ENCODE results near the gene CBX8. TPM values are rescaled to one million over a fixed set of nuclear protein-coding genes. Genes with fewer than 3 reads are reported as not detected.

Gene CBX8
- total and polyA plus RNA-seq, 2 of the 8 experiments (the other 6 are each of a cell fraction or from before 2014, with no cell fraction given), result 0.09 to 2.1 TPM

DNA sequence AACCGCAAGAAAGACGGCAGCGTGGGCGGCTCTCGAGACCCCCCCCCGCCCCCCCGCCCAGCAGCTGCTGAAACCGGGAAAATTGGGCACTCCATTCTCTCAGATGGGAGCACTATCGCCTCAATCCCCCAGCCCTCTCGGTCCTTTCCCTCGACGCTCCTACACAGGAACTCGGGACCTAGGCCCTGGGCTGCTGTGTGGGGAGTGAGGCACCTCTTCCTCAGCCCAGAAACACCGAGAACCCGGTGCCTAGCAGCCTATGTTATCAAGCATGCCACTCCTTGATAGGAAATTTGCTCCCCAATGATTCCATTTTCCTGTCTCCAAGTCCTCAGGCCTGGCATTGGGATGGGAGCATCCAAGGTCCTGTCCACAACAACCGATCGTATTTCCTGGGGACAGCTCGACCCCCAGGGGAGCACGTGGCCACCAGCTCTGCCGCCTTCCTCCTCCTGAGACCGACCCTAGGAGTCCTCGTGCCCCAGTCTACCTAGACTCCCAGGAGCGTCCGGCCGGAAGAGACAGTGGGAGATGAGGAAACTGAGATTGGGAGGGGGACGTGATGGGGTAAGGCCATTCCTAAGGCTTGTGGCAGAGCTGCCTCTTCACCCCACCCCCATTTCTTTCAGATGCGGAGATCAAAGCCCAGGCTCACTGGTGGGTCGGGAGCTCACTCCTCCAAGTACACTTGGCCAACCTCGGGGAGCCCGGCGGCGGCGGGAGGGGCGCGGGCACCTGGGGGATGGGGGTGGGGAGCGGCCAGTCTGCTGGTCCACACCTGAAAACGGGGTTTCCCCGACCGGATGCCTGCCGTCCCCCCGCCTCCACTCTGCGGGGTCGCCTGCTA is 17.5 kb upstream of the CBX8 start (continued):
- TF ChIP-seq RBBP5 (IDR thresholded peaks at IDR 0.05; ENCODE audit: borderline replicate concordance, low read depth, low read length) (no peak), EGR1 (IDR thresholded peaks at IDR 0.05; ENCODE audit: borderline replicate concordance, low read depth, low read length) (no peak), JUN (IDR thresholded peaks at IDR 0.05; ENCODE audit: low read depth, low read length) (no peak), SP1 (IDR thresholded peaks at IDR 0.05; ENCODE audit: low read depth, low read length) (no peak), GABPA (IDR thresholded peaks at IDR 0.05; ENCODE audit: borderline replicate concordance, insufficient read depth, low read length) (no peak)
- TF ChIP-seq, protein P1, sequence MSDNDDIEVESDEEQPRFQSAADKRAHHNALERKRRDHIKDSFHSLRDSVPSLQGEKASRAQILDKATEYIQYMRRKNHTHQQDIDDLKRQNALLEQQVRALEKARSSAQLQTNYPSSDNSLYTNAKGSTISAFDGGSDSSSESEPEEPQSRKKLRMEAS (IDR thresholded peaks at IDR 0.05), result peak; percentile 86
- TF ChIP-seq, protein P2, sequence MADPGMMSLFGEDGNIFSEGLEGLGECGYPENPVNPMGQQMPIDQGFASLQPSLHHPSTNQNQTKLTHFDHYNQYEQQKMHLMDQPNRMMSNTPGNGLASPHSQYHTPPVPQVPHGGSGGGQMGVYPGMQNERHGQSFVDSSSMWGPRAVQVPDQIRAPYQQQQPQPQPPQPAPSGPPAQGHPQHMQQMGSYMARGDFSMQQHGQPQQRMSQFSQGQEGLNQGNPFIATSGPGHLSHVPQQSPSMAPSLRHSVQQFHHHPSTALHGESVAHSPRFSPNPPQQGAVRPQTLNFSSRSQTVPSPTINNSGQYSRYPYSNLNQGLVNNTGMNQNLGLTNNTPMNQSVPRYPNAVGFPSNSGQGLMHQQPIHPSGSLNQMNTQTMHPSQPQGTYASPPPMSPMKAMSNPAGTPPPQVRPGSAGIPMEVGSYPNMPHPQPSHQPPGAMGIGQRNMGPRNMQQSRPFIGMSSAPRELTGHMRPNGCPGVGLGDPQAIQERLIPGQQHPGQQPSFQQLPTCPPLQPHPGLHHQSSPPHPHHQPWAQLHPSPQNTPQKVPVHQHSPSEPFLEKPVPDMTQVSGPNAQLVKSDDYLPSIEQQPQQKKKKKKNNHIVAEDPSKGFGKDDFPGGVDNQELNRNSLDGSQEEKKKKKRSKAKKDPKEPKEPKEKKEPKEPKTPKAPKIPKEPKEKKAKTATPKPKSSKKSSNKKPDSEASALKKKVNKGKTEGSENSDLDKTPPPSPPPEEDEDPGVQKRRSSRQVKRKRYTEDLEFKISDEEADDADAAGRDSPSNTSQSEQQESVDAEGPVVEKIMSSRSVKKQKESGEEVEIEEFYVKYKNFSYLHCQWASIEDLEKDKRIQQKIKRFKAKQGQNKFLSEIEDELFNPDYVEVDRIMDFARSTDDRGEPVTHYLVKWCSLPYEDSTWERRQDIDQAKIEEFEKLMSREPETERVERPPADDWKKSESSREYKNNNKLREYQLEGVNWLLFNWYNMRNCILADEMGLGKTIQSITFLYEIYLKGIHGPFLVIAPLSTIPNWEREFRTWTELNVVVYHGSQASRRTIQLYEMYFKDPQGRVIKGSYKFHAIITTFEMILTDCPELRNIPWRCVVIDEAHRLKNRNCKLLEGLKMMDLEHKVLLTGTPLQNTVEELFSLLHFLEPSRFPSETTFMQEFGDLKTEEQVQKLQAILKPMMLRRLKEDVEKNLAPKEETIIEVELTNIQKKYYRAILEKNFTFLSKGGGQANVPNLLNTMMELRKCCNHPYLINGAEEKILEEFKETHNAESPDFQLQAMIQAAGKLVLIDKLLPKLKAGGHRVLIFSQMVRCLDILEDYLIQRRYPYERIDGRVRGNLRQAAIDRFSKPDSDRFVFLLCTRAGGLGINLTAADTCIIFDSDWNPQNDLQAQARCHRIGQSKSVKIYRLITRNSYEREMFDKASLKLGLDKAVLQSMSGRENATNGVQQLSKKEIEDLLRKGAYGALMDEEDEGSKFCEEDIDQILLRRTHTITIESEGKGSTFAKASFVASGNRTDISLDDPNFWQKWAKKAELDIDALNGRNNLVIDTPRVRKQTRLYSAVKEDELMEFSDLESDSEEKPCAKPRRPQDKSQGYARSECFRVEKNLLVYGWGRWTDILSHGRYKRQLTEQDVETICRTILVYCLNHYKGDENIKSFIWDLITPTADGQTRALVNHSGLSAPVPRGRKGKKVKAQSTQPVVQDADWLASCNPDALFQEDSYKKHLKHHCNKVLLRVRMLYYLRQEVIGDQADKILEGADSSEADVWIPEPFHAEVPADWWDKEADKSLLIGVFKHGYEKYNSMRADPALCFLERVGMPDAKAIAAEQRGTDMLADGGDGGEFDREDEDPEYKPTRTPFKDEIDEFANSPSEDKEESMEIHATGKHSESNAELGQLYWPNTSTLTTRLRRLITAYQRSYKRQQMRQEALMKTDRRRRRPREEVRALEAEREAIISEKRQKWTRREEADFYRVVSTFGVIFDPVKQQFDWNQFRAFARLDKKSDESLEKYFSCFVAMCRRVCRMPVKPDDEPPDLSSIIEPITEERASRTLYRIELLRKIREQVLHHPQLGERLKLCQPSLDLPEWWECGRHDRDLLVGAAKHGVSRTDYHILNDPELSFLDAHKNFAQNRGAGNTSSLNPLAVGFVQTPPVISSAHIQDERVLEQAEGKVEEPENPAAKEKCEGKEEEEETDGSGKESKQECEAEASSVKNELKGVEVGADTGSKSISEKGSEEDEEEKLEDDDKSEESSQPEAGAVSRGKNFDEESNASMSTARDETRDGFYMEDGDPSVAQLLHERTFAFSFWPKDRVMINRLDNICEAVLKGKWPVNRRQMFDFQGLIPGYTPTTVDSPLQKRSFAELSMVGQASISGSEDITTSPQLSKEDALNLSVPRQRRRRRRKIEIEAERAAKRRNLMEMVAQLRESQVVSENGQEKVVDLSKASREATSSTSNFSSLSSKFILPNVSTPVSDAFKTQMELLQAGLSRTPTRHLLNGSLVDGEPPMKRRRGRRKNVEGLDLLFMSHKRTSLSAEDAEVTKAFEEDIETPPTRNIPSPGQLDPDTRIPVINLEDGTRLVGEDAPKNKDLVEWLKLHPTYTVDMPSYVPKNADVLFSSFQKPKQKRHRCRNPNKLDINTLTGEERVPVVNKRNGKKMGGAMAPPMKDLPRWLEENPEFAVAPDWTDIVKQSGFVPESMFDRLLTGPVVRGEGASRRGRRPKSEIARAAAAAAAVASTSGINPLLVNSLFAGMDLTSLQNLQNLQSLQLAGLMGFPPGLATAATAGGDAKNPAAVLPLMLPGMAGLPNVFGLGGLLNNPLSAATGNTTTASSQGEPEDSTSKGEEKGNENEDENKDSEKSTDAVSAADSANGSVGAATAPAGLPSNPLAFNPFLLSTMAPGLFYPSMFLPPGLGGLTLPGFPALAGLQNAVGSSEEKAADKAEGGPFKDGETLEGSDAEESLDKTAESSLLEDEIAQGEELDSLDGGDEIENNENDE (IDR thresholded peaks at IDR 0.05; ENCODE audit: insufficient replicate concordance, low read length), result no peak

All from H1 (cell line).